NCI-H1092 (cell line): Measurements from ENCODE around the gene MUC20.
"Not testable (repeated sequence)": the region's sequence is repeated elsewhere in the genome, so short reads cannot be mapped to it uniquely, and the experiment has no call there.

Source experiments
- DNase-seq: peaks from one replicate; lab custom pipeline; 2025; lab: John Stamatoyannopoulos, UW

Gene MUC20

GRCh38 chr3:195770841-195771645, 50.3 kb downstream of the MUC20 start:
- DNase-seq: not testable (repeated sequence)

GRCh38 chr3:195771646-195772300, 51.0 kb downstream of the MUC20 start:
- DNase-seq: no peak

- no peak for DNase-seq
Measured at GRCh38 chr3:195773956-195774537, 53.3 kb downstream of the MUC20 start.

GRCh38 chr3:195774917-195775316, 54.1 kb downstream of the MUC20 start:
- DNase-seq: no peak

GRCh38 chr3:195777975-195778374, 57.2 kb downstream of the MUC20 start:
- DNase-seq: no peak

GRCh38 chr3:195781236-195781635, 60.5 kb downstream of the MUC20 start:
- DNase-seq: not testable (repeated sequence)
